Esophagus squamous epithelium (tissue), 4 donors: ENCODE data around the gene DRAP1.

Experiments used
- CTCF ChIP-seq, 6 experiments: fragments of 450-650 bp in 4 of 6; fragments of 200-600 bp in 2 of 6; sonication (generic) in 2 of 6; IDR thresholded peaks; one replicate each; pipeline ENCODE4 v1.5.1; 2016 to 2019; ENCODE audit warnings: antibody characterized with exemption in 6 of 6, mild to moderate bottlenecking in 4 of 6, moderate library complexity in 4 of 6
- POLR2A ChIP-seq, 4 donors: fragments of 450-650 bp; IDR thresholded peaks; one replicate each; pipeline ENCODE4 v1.6.1; 2017; ENCODE audit warnings: antibody characterized with exemption in 4 of 4, mild to moderate bottlenecking in 4 of 4, moderate library complexity in 3 of 4

GRCh38 chr11:65919573-65920371, 546 bp downstream of the DRAP1 start:
- TF ChIP-seq POLR2A (IDR thresholded peaks at IDR 0.05) = no peak
- no peak for TF ChIP-seq CTCF (IDR thresholded peaks at IDR 0.05)
